ENCODE measurements around the gene TRAPPC5.

The TRAPPC5 gene

GRCh38 chr19:7680606-7681339 lies at the start of gene TRAPPC5:
Gene TRAPPC5 (plus strand): TSS chr19:7680833. CDS start chr19:7682254, 1,421 bp downstream.
- DNase-seq (ENCODE audit: insufficient read length, low spot score) = peak; percentile 90
- no peak for FAIRE-seq
- peak; percentile 59 for TF ChIP-seq POLR2A (IDR thresholded peaks at IDR 0.05; ENCODE audit: low read depth, low read length)

GRCh38 chr19:7631577-7631976 lies 49.1 kb upstream of the TRAPPC5 start:
- DNase-seq (ENCODE audit: insufficient read length, low spot score) (no peak), FAIRE-seq (no peak)
- no peak for TF ChIP-seq POLR2A (IDR thresholded peaks at IDR 0.05; ENCODE audit: low read depth, low read length)

GRCh38 chr19:7632340-7633203 lies 48.1 kb upstream of the TRAPPC5 start:
- FAIRE-seq (no peak), DNase-seq (ENCODE audit: insufficient read length, low spot score) (no peak)
- TF ChIP-seq POLR2A (IDR thresholded peaks at IDR 0.05; ENCODE audit: low read depth, low read length) = no peak

- FAIRE-seq (no peak), DNase-seq (ENCODE audit: insufficient read length, low spot score) (no peak)
- no peak for TF ChIP-seq POLR2A (IDR thresholded peaks at IDR 0.05; ENCODE audit: low read depth, low read length)
These were observed 46.9 kb upstream of the TRAPPC5 start, which contains the start of gene PCP2 for GRCh38 chr19:7633698-7634097. Gene PCP2 (minus strand): TSS chr19:7633719. CDS start chr19:7633457, 262 bp downstream.

GRCh38 chr19:7635670-7636069 lies 45.0 kb upstream of the TRAPPC5 start:
- DNase-seq (ENCODE audit: insufficient read length, low spot score) (no peak), FAIRE-seq (no peak)
- no peak for TF ChIP-seq POLR2A (IDR thresholded peaks at IDR 0.05; ENCODE audit: low read depth, low read length)

- no peak for FAIRE-seq
- no peak for DNase-seq (ENCODE audit: insufficient read length, low spot score)
- no peak for TF ChIP-seq POLR2A (IDR thresholded peaks at IDR 0.05; ENCODE audit: low read depth, low read length)
These were observed 44.3 kb upstream of the TRAPPC5 start for GRCh38 chr19:7636317-7636690.

- DNase-seq (ENCODE audit: insufficient read length, low spot score) (no peak), FAIRE-seq (no peak)
- TF ChIP-seq POLR2A (IDR thresholded peaks at IDR 0.05; ENCODE audit: low read depth, low read length) = no peak
These were observed 43.8 kb upstream of the TRAPPC5 start, which contains the start of gene STXBP2 for GRCh38 chr19:7636691-7637373. Gene STXBP2 (plus strand): TSS chr19:7637110. CDS start chr19:7637150, 40 bp downstream.

GRCh38 chr19:7637374-7638256 lies 43.0 kb upstream of the TRAPPC5 start:
- FAIRE-seq (no peak), DNase-seq (ENCODE audit: insufficient read length, low spot score) (no peak)
- TF ChIP-seq POLR2A (IDR thresholded peaks at IDR 0.05; ENCODE audit: low read depth, low read length) = no peak

- no peak for FAIRE-seq
- no peak for DNase-seq (ENCODE audit: insufficient read length, low spot score)
- no peak for TF ChIP-seq POLR2A (IDR thresholded peaks at IDR 0.05; ENCODE audit: low read depth, low read length)
These were observed 41.7 kb upstream of the TRAPPC5 start for GRCh38 chr19:7638802-7639465.

GRCh38 chr19:7639863-7640348 lies 40.7 kb upstream of the TRAPPC5 start:
- TF ChIP-seq POLR2A (IDR thresholded peaks at IDR 0.05; ENCODE audit: low read depth, low read length) = no peak
- FAIRE-seq = no peak
- DNase-seq (ENCODE audit: insufficient read length, low spot score) = no peak

GRCh38 chr19:7640803-7641202 lies 39.8 kb upstream of the TRAPPC5 start:
- DNase-seq (ENCODE audit: insufficient read length, low spot score) (no peak), FAIRE-seq (no peak)
- TF ChIP-seq POLR2A (IDR thresholded peaks at IDR 0.05; ENCODE audit: low read depth, low read length) = no peak
